SJSA1 (cell line): ENCODE measurements around the gene ADAMTS14. TPM values are rescaled to one million over a fixed set of nuclear protein-coding genes. Genes with fewer than 3 reads are reported as not detected.
A peak's percentile ranks its signal among the peaks of the same experiment; 100 is the strongest.
"Not testable (repeated sequence)": the region's sequence is repeated elsewhere in the genome, so short reads cannot be mapped to it uniquely, and the experiment has no call there.

ENCODE experiments used
- DNase-seq, 2 experiments: peaks; one replicate each; pipeline ENCODE4 v3.0.0-alpha.2; 2015 to 2020; ENCODE audit warnings: low spot score in 2 of 2, low read depth in 1 of 2
- H3K27ac ChIP-seq: fragments of 250-450 bp; sonication (Bioruptor Pico); 2 replicates; pipeline ENCODE4 v1.5.1; 2020; ENCODE audit warnings: mild to moderate bottlenecking, moderate library complexity
- H3K27me3 ChIP-seq: fragments of 250-450 bp; sonication (Bioruptor Pico); replicated peaks from 2 replicates; pipeline ENCODE4 v1.5.1; 2020; ENCODE audit warnings: mild to moderate bottlenecking, moderate library complexity
- H3K36me3 ChIP-seq: fragments of 250-450 bp; sonication (Bioruptor Pico); 2 replicates; pipeline ENCODE4 v1.5.1; 2020; ENCODE audit warnings: mild to moderate bottlenecking
- H3K4me1 ChIP-seq: fragments of 250-450 bp; sonication (Bioruptor Pico); replicated peaks from 2 replicates; pipeline ENCODE4 v1.6.1; 2021; ENCODE audit warnings: mild to moderate bottlenecking
- H3K4me3 ChIP-seq: fragments of 250-450 bp; sonication (Bioruptor Pico); 2 replicates; pipeline ENCODE4 v1.5.1; 2020; ENCODE audit warnings: mild to moderate bottlenecking
- H3K9me3 ChIP-seq: fragments of 250-450 bp; sonication (Bioruptor Pico); replicated peaks from 2 replicates; pipeline ENCODE4 v1.5.1; 2020; ENCODE audit warnings: mild to moderate bottlenecking
- total RNA-seq: library from RNA; depleted of rRNA; stranded (reverse); fragments of >200 nt; shearing (Covaris generic); gene quantifications from 2 replicates; pipeline ENCODE4 v1.2.3, GENCODE V29; 2014; rRNA removed

ADAMTS14 gene
- 0.66 and 1.2 TPM in 2 replicates for total RNA-seq

- DNase-seq: peak in 1 of 2 experiments; percentile 44
- Histone ChIP-seq H3K4me1 (peaks cover 26% of the 10 kb centered on the region), H3K36me3 (no peaks in the 10 kb centered on the region), H3K27ac (no peak within 1 kb of the TSS), H3K4me3 (peak within 1 kb of the TSS; percentile 43), H3K9me3 (no peaks in the 10 kb centered on the region), H3K27me3 (peaks cover 8% of the 10 kb centered on the region; the same call in 1 of the 2 replicates)
Measured at GRCh38 chr10:70672165-70673042, at the start of gene ADAMTS14. Gene ADAMTS14, plus strand, starts transcription at chr10:70672506. Its CDS starts 297 bp downstream, at chr10:70672803.

GRCh38 chr10:70622541-70622940 lies 49.8 kb upstream of the ADAMTS14 start:
- Histone ChIP-seq H3K27ac (no peak overlapping the region), H3K9me3 (peaks cover 7% of the 10 kb centered on the region; the same call in 1 of the 2 replicates), H3K4me1 (no peaks in the 10 kb centered on the region), H3K27me3 (peaks cover 1% of the 10 kb centered on the region), H3K36me3 (no peaks in the 10 kb centered on the region), H3K4me3 (no peak overlapping the region)
- no peak for DNase-seq

GRCh38 chr10:70622981-70623844 lies 49.1 kb upstream of the ADAMTS14 start:
- no peaks in the 10 kb centered on the region for H3K36me3 ChIP-seq
- H3K9me3 ChIP-seq: peaks cover 7% of the 10 kb centered on the region; the same call in 1 of the 2 replicates
- no peaks in the 10 kb centered on the region for H3K4me1 ChIP-seq
- no peak overlapping the region for H3K4me3 ChIP-seq
- H3K27me3 ChIP-seq: peaks cover 4% of the 10 kb centered on the region
- H3K27ac ChIP-seq: no peak overlapping the region
- no peak for DNase-seq

GRCh38 chr10:70626056-70626455 lies 46.2 kb upstream of the ADAMTS14 start:
- Histone ChIP-seq H3K36me3 (no peaks in the 10 kb centered on the region), H3K27me3 (peaks cover 6% of the 10 kb centered on the region; the same call in 1 of the 2 replicates), H3K4me3 (no peak overlapping the region), H3K9me3 (no peaks in the 10 kb centered on the region), H3K4me1 (no peaks in the 10 kb centered on the region), H3K27ac (no peak overlapping the region)
- DNase-seq: no peak

GRCh38 chr10:70629338-70629737 lies 43.0 kb upstream of the ADAMTS14 start:
- Histone ChIP-seq H3K4me3 (no peak overlapping the region), H3K4me1 (no peaks in the 10 kb centered on the region), H3K9me3 (no peaks in the 10 kb centered on the region), H3K27ac (no peak overlapping the region), H3K27me3 (peaks cover 6% of the 10 kb centered on the region), H3K36me3 (no peaks in the 10 kb centered on the region)
- DNase-seq: no peak

- not testable (repeated sequence) for DNase-seq, H3K27me3 ChIP-seq
Measured at GRCh38 chr10:70631735-70632134, 40.6 kb upstream of the ADAMTS14 start.

GRCh38 chr10:70634011-70634410 lies 38.3 kb upstream of the ADAMTS14 start:
- Histone ChIP-seq H3K27ac (no peak overlapping the region), H3K4me3 (no peak overlapping the region), H3K27me3 (no peaks in the 10 kb centered on the region; the same call in 1 of the 2 replicates), H3K4me1 (no peaks in the 10 kb centered on the region), H3K9me3 (no peaks in the 10 kb centered on the region), H3K36me3 (no peaks in the 10 kb centered on the region)
- DNase-seq: no peak

More at GRCh38 chr10:70631735-70632134, 40.6 kb upstream of the ADAMTS14 start:
- H3K27ac ChIP-seq, H3K4me1 ChIP-seq, H3K4me3 ChIP-seq, H3K36me3 ChIP-seq, H3K9me3 ChIP-seq: not testable (repeated sequence)

- not testable (repeated sequence) for DNase-seq, H3K9me3 ChIP-seq, H3K27ac ChIP-seq, H3K27me3 ChIP-seq, H3K4me3 ChIP-seq, H3K36me3 ChIP-seq, H3K4me1 ChIP-seq
Measured at GRCh38 chr10:70634515-70634914, 37.8 kb upstream of the ADAMTS14 start.

GRCh38 chr10:70639640-70640383 lies 32.5 kb upstream of the ADAMTS14 start:
- not testable (repeated sequence) for DNase-seq, H3K4me1 ChIP-seq, H3K27ac ChIP-seq, H3K9me3 ChIP-seq, H3K36me3 ChIP-seq, H3K27me3 ChIP-seq, H3K4me3 ChIP-seq

- not testable (repeated sequence) for DNase-seq, H3K27ac ChIP-seq, H3K27me3 ChIP-seq, H3K9me3 ChIP-seq, H3K4me3 ChIP-seq, H3K36me3 ChIP-seq, H3K4me1 ChIP-seq
Measured at GRCh38 chr10:70643272-70643671, 29.0 kb upstream of the ADAMTS14 start.

GRCh38 chr10:70644959-70645358 lies 27.3 kb upstream of the ADAMTS14 start:
- not testable (repeated sequence) for H3K27ac ChIP-seq, H3K27me3 ChIP-seq, H3K4me1 ChIP-seq, H3K4me3 ChIP-seq, H3K36me3 ChIP-seq, H3K9me3 ChIP-seq, DNase-seq

GRCh38 chr10:70647086-70647485 lies 25.2 kb upstream of the ADAMTS14 start:
- Histone ChIP-seq H3K4me3 (no peak overlapping the region), H3K27me3 (no peaks in the 10 kb centered on the region), H3K4me1 (no peaks in the 10 kb centered on the region), H3K9me3 (0 out of 2 replicates have a peak, but pooled peaks cover 7% of the 10 kb centered on the region), H3K36me3 (no peaks in the 10 kb centered on the region), H3K27ac (no peak overlapping the region)
- DNase-seq: no peak

- no peaks in the 10 kb centered on the region for H3K36me3 ChIP-seq
- DNase-seq: no peak
- peaks cover 7% of the 10 kb centered on the region for H3K4me1 ChIP-seq
- 0 out of 2 replicates have a peak, but pooled peaks cover 7% of the 10 kb centered on the region for H3K9me3 ChIP-seq
- no peak overlapping the region for H3K27ac ChIP-seq
- no peaks in the 10 kb centered on the region for H3K27me3 ChIP-seq
- H3K4me3 ChIP-seq: no peak overlapping the region
Measured at GRCh38 chr10:70648427-70648826, 23.9 kb upstream of the ADAMTS14 start.
